Duodenal mucosa (tissue), 2 donors: Measurements from ENCODE around the gene MOB1B.
"Not testable (repeated sequence)": the region's sequence is repeated elsewhere in the genome, so short reads cannot be mapped to it uniquely, and the experiment has no call there.

Experiments
- H3K27ac ChIP-seq: one replicate; pipeline ENCODE4 v1.7.0; 2013; ENCODE audit warnings: low read depth, low read length
- H3K27me3 ChIP-seq, 2 donors: one replicate each; pipeline ENCODE4 v1.7.0; 2013; ENCODE audit warnings: low read length in 2 of 2, control low read depth in 1 of 2; ENCODE audit not compliant: insufficient read depth in 2 of 2, control insufficient read depth in 1 of 2
- H3K36me3 ChIP-seq, 2 donors: one replicate each; pipeline ENCODE4 v1.7.0; 2013; ENCODE audit warnings: low read length in 2 of 2, control low read depth in 1 of 2; ENCODE audit not compliant: insufficient read depth in 2 of 2, control insufficient read depth in 1 of 2
- H3K4me1 ChIP-seq, 2 donors: one replicate each; pipeline ENCODE4 v1.7.0; 2013; ENCODE audit warnings: low read length in 2 of 2, control low read depth in 1 of 2; ENCODE audit not compliant: insufficient read depth in 2 of 2, control insufficient read depth in 1 of 2
- H3K4me3 ChIP-seq, 2 donors: one replicate each; pipeline ENCODE4 v1.7.0; 2013; ENCODE audit warnings: low read length in 2 of 2, low read depth in 1 of 2
- H3K9ac ChIP-seq, 2 donors: one replicate each; pipeline ENCODE4 v1.7.0; 2013; ENCODE audit warnings: low read length in 2 of 2, low read depth in 1 of 2
- H3K9me3 ChIP-seq, 2 donors: one replicate each; pipeline ENCODE4 v1.7.0; 2013; ENCODE audit warnings: low read length in 2 of 2, control low read depth in 1 of 2; ENCODE audit not compliant: control insufficient read depth in 1 of 2

MOB1B gene

GRCh38 chr4:70885174-70885573 lies 17.0 kb upstream of the MOB1B start:
- no peaks in the 10 kb centered on the region for H3K9me3 ChIP-seq
- H3K27me3 ChIP-seq = no peaks in the 10 kb centered on the region
- no peak overlapping the region for H3K27ac ChIP-seq
- H3K9ac ChIP-seq = no peak overlapping the region
- no peak overlapping the region for H3K4me3 ChIP-seq
- H3K36me3 ChIP-seq = no peaks in the 10 kb centered on the region
- no peaks in the 10 kb centered on the region for H3K4me1 ChIP-seq

- Histone ChIP-seq H3K27ac (no peak overlapping the region), H3K36me3 (no peaks in the 10 kb centered on the region), H3K9ac (no peak overlapping the region)
Measured at GRCh38 chr4:70892086-70892769, 9.9 kb upstream of the MOB1B start.

GRCh38 chr4:70893790-70894189 lies 8.4 kb upstream of the MOB1B start:
- Histone ChIP-seq H3K9me3 (no peaks in the 10 kb centered on the region), H3K4me3 (no peak overlapping the region), H3K9ac (no peak overlapping the region), H3K4me1 (peaks cover 0 to 7% of the 10 kb centered on the region in 2 donors), H3K27ac (no peak overlapping the region), H3K36me3 (no peaks in the 10 kb centered on the region), H3K27me3 (no peaks in the 10 kb centered on the region)

More at GRCh38 chr4:70892086-70892769, 9.9 kb upstream of the MOB1B start:
- H3K4me3 ChIP-seq = no peak overlapping the region
- H3K9me3 ChIP-seq = no peaks in the 10 kb centered on the region
- peaks cover 0 to 7% of the 10 kb centered on the region in 2 donors for H3K4me1 ChIP-seq
- no peaks in the 10 kb centered on the region for H3K27me3 ChIP-seq

- Histone ChIP-seq H3K4me1 (peaks cover 0 to 7% of the 10 kb centered on the region in 2 donors), H3K36me3 (no peaks in the 10 kb centered on the region), H3K9ac (no peak overlapping the region), H3K9me3 (no peaks in the 10 kb centered on the region), H3K27me3 (no peaks in the 10 kb centered on the region), H3K4me3 (no peak overlapping the region), H3K27ac (no peak overlapping the region)
Measured at GRCh38 chr4:70895405-70895804, 6.8 kb upstream of the MOB1B start.

GRCh38 chr4:70895811-70896491 lies 6.2 kb upstream of the MOB1B start:
- no peaks in the 10 kb centered on the region for H3K9me3 ChIP-seq
- no peak overlapping the region for H3K27ac ChIP-seq
- no peaks in the 10 kb centered on the region for H3K36me3 ChIP-seq
- peaks cover 0 to 7% of the 10 kb centered on the region in 2 donors for H3K4me1 ChIP-seq
- H3K9ac ChIP-seq = no peak overlapping the region
- H3K4me3 ChIP-seq = no peak overlapping the region
- H3K27me3 ChIP-seq = no peaks in the 10 kb centered on the region

GRCh38 chr4:70898581-70898980 lies 3.6 kb upstream of the MOB1B start:
- H3K27me3 ChIP-seq, H3K36me3 ChIP-seq, H3K9ac ChIP-seq, H3K27ac ChIP-seq, H3K4me3 ChIP-seq, H3K9me3 ChIP-seq: not testable (repeated sequence)
- peaks cover 5 to 21% of the 10 kb centered on the region in 2 donors for H3K4me1 ChIP-seq

GRCh38 chr4:70901607-70901983 lies 574 bp upstream of the MOB1B start:
- Histone ChIP-seq H3K27ac (peak overlapping the region; percentile 81), H3K4me3 (peak overlapping the region; percentile 91 to 93), H3K27me3 (no peaks in the 10 kb centered on the region), H3K9me3 (no peaks in the 10 kb centered on the region), H3K4me1 (peaks cover 5 to 15% of the 10 kb centered on the region in 2 donors), H3K36me3 (no peaks in the 10 kb centered on the region), H3K9ac (peak overlapping the region; percentile 71 to 78)

GRCh38 chr4:70902577-70903290 lies 565 bp downstream of the MOB1B start:
- no peaks in the 10 kb centered on the region for H3K27me3 ChIP-seq
- peak overlapping the region; percentile 81 for H3K27ac ChIP-seq
- no peaks in the 10 kb centered on the region for H3K36me3 ChIP-seq
- no peaks in the 10 kb centered on the region for H3K9me3 ChIP-seq
- peak overlapping the region; percentile 91 to 93 for H3K4me3 ChIP-seq
- peaks cover 5 to 15% of the 10 kb centered on the region in 2 donors for H3K4me1 ChIP-seq
- peak overlapping the region; percentile 76 to 78 for H3K9ac ChIP-seq

GRCh38 chr4:70903291-70903603 lies 1.1 kb downstream of the MOB1B start:
- Histone ChIP-seq H3K9me3 (no peaks in the 10 kb centered on the region), H3K27ac (no peak overlapping the region), H3K9ac (peak overlapping the region; percentile 76 to 78), H3K4me3 (peak overlapping the region; percentile 91 to 93), H3K4me1 (peaks cover 5 to 15% of the 10 kb centered on the region in 2 donors), H3K27me3 (no peaks in the 10 kb centered on the region), H3K36me3 (no peaks in the 10 kb centered on the region)

- no peak overlapping the region for H3K9ac ChIP-seq
- no peaks in the 10 kb centered on the region for H3K27me3 ChIP-seq
- no peak overlapping the region for H3K4me3 ChIP-seq
- H3K4me1 ChIP-seq = no peaks in the 10 kb centered on the region
- no peaks in the 10 kb centered on the region for H3K9me3 ChIP-seq
- no peak overlapping the region for H3K27ac ChIP-seq
- no peaks in the 10 kb centered on the region for H3K36me3 ChIP-seq
Measured at GRCh38 chr4:70908993-70909556, 6.9 kb downstream of the MOB1B start.
